ENCODE results near the gene NIPSNAP3A. TPM values are rescaled to one million over a fixed set of nuclear protein-coding genes. Genes with fewer than 3 reads are reported as not detected.

Gene NIPSNAP3A
- total RNA-seq, 6 experiments from 2014 or later, result 16.8 to 28.1 (median 22.4) TPM

DNA sequence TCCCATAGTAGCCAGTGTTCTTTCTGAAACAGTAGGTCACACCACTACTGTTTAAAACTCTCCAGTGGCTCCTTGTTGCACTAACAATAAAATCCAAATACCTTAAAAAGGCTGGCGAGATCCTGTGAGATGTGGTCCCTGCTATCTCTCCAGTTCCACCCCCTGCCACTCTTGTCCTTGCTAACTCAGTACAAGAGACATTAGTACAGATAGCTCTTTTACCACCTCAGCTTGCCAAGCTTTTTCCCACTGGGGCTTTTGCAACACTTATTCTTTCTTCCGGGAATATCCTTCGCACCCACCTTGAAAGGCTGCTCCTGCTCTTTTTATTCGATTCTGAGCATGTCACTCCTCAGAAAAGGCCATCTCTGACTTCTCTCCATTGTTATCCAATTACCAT is 31.3 kb downstream of the NIPSNAP3A start:
- DNase-seq (no peak), ATAC-seq (peak in 1 of 4 donors; percentile 1)
- TF ChIP-seq, protein P1, sequence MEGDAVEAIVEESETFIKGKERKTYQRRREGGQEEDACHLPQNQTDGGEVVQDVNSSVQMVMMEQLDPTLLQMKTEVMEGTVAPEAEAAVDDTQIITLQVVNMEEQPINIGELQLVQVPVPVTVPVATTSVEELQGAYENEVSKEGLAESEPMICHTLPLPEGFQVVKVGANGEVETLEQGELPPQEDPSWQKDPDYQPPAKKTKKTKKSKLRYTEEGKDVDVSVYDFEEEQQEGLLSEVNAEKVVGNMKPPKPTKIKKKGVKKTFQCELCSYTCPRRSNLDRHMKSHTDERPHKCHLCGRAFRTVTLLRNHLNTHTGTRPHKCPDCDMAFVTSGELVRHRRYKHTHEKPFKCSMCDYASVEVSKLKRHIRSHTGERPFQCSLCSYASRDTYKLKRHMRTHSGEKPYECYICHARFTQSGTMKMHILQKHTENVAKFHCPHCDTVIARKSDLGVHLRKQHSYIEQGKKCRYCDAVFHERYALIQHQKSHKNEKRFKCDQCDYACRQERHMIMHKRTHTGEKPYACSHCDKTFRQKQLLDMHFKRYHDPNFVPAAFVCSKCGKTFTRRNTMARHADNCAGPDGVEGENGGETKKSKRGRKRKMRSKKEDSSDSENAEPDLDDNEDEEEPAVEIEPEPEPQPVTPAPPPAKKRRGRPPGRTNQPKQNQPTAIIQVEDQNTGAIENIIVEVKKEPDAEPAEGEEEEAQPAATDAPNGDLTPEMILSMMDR (IDR thresholded peaks at IDR 0.05), result no peak
- no peak for TF ChIP-seq POLR2A (IDR thresholded peaks at IDR 0.05)
- no peaks in the 10 kb centered on the region for H3K27me3 ChIP-seq
- H3K27ac ChIP-seq, result no peak overlapping the region
- no peaks in the 10 kb centered on the region for H3K9me3 ChIP-seq
- H3K36me3 ChIP-seq, result peaks cover 0 to 15% (median 9%) of the 10 kb centered on the region in 4 donors
- H3K4me1 ChIP-seq, result no peaks in the 10 kb centered on the region
- no peak overlapping the region for H3K4me3 ChIP-seq
- WGBS (ENCODE audit: insufficient coverage, low coverage, low lambda C conversion rate, missing lambda C conversion rate), result 72% methylated on average over 4 of the region's 4 CpGs
- intact Hi-C loops (cut with DNase I), result no loop called here

DNA sequence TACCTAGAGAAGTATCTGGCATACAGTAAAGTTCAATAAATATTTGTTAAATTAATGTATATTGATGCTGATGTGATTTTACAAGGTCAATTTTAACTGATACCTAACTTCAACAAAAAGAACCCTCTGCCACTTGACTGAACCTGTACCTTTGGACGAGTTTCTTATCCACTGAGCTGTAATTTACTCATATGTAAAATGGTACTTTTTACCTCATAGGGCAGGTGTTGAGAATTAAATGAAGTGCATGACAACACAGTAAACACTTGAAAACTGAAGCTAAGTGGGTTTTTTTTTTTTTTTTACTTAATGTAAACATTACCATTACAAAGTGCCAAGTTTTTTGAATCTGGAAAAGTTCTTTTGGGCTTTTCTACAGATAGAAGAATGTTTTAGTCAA is 31.9 kb downstream of the NIPSNAP3A start:
- no peak overlapping the region for H3K27ac ChIP-seq
- ATAC-seq (no peak), DNase-seq (no peak)
- H3K27me3 ChIP-seq, result no peaks in the 10 kb centered on the region
- peaks cover 0 to 20% (median 15%) of the 10 kb centered on the region in 4 donors for H3K36me3 ChIP-seq
- no peak overlapping the region for H3K4me3 ChIP-seq
- no peaks in the 10 kb centered on the region for H3K4me1 ChIP-seq
- intact Hi-C loops (cut with DNase I), result no loop called here
- 75% methylated on average over 1 of the region's 1 CpG for WGBS (ENCODE audit: insufficient coverage, low coverage, low lambda C conversion rate, missing lambda C conversion rate)
- no peaks in the 10 kb centered on the region for H3K9me3 ChIP-seq
- TF ChIP-seq POLR2A (IDR thresholded peaks at IDR 0.05), result no peak
- TF ChIP-seq, protein P1 (IDR thresholded peaks at IDR 0.05), result no peak

DNA sequence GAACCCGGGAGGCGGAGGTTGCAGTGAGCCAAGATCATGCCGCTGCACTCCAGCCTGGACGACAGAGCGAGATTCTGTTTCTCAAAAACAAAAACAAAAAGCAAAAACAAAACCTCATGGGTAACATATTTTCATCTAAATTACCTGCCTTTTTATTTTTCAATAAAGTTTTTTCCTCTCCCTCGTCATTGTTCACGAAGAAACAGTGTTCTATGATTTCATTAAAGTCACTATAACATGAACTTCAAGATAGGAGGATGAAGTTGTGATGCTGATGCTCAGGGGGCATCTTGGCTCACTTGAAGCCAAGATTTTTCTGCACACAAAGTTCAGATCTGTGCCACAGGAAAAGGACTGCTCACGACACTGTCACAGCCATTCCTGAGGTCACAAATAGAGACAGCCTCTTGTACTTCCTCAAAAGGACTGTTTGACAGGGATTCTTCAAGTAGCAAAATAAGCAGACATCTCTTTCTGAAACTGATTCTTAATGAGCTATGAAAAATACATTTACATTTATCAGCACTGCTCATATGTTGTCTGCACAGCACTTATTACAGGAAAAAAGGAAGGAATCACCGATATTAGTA is 32.6 kb downstream of the NIPSNAP3A start:
- Histone ChIP-seq H3K4me3 (no peak overlapping the region), H3K9me3 (no peaks in the 10 kb centered on the region), H3K36me3 (peaks cover 0 to 27% (median 19%) of the 10 kb centered on the region in 4 donors), H3K27ac (no peak overlapping the region), H3K27me3 (no peaks in the 10 kb centered on the region), H3K4me1 (no peaks in the 10 kb centered on the region)
- DNase-seq (no peak), ATAC-seq (peak; percentile 10 to 60 (median 33))
- TF ChIP-seq, protein P1 (IDR thresholded peaks at IDR 0.05), result no peak
- TF ChIP-seq POLR2A (IDR thresholded peaks at IDR 0.05), result no peak
- WGBS (ENCODE audit: insufficient coverage, low coverage, low lambda C conversion rate, missing lambda C conversion rate), result 71% methylated on average over 9 of the region's 9 CpGs
- intact Hi-C loops (cut with DNase I), result no loop called here

DNA sequence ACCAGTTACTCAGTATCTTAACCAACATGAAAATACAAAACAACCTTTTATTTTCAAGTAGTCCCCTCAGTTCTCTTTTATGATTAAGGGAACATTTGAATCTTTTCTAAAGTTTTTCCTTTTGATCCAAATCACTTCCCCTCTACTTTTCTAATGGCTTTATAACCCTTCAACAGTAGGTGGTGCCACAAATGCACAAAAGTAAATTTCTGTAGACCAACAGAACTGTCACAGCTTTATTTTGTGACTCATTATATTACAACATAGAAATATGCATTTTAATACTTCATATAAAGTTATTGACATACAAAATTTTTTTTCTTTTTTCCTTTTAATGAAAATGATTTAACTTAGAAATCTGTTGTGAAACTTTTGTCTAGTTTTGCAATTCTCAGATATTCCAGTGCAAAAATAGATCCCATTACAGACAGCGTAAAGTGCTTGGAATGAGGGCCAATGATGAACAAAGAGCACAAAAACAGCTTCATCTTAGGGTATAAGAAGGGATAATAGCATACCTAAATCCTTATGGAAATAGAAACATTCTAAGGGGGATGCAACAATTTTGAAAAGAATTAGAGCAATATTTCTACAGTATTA is 33.4 kb downstream of the NIPSNAP3A start:
- intact Hi-C loops (cut with DNase I), result no loop called here
- no peaks in the 10 kb centered on the region for H3K9me3 ChIP-seq
- H3K27ac ChIP-seq, result no peak overlapping the region
- H3K36me3 ChIP-seq, result peaks cover 0 to 36% (median 26%) of the 10 kb centered on the region in 4 donors
- no peaks in the 10 kb centered on the region for H3K27me3 ChIP-seq
- no peak for DNase-seq
- H3K4me1 ChIP-seq, result no peaks in the 10 kb centered on the region
- H3K4me3 ChIP-seq, result no peak overlapping the region
- no peak for TF ChIP-seq POLR2A (IDR thresholded peaks at IDR 0.05)
- TF ChIP-seq, protein P1 (IDR thresholded peaks at IDR 0.05), result peak; percentile 22 to 36 (median 30)
- WGBS (ENCODE audit: insufficient coverage, low coverage, low lambda C conversion rate, missing lambda C conversion rate), result 65% methylated on average over 1 of the region's 1 CpG
- ATAC-seq, result peak in 2 of 4 donors; percentile 18 to 34
